SHP77 (cell line): Measurements from ENCODE around the gene NRXN2.
"Not testable (repeated sequence)": the region's sequence is repeated elsewhere in the genome, so short reads cannot be mapped to it uniquely, and the experiment has no call there.

ENCODE experiments used
- DNase-seq, 2 experiments: peaks; one replicate each; lab custom pipeline; 2025; lab: John Stamatoyannopoulos, UW

The NRXN2 gene

GRCh38 chr11:64721359-64721699 lies 1.7 kb downstream of the NRXN2 start:
- DNase-seq = no peak

- no peak for DNase-seq
These were observed 2.2 kb downstream of the NRXN2 start for GRCh38 chr11:64720640-64721358.

- DNase-seq = no peak
These were observed 2.8 kb downstream of the NRXN2 start for GRCh38 chr11:64720167-64720566.

- no peak for DNase-seq
These were observed 3.6 kb downstream of the NRXN2 start for GRCh38 chr11:64719406-64719805.

GRCh38 chr11:64718780-64719124 lies 4.2 kb downstream of the NRXN2 start:
- no peak for DNase-seq

- no peak for DNase-seq
These were observed 4.8 kb downstream of the NRXN2 start for GRCh38 chr11:64718084-64718779.

- no peak for DNase-seq
These were observed 5.8 kb downstream of the NRXN2 start for GRCh38 chr11:64717268-64717578.

- no peak for DNase-seq
These were observed 6.3 kb downstream of the NRXN2 start for GRCh38 chr11:64716473-64717267.

GRCh38 chr11:64715756-64716472 lies 7.1 kb downstream of the NRXN2 start:
- DNase-seq = no peak

GRCh38 chr11:64715110-64715509 lies 7.9 kb downstream of the NRXN2 start:
- DNase-seq = no peak

- DNase-seq = no peak
These were observed 8.3 kb downstream of the NRXN2 start for GRCh38 chr11:64714666-64715065.

GRCh38 chr11:64713781-64714363 lies 9.1 kb downstream of the NRXN2 start:
- no peak for DNase-seq

GRCh38 chr11:64713016-64713707 lies 9.8 kb downstream of the NRXN2 start:
- DNase-seq = no peak

- DNase-seq = no peak
These were observed 10.5 kb downstream of the NRXN2 start for GRCh38 chr11:64712430-64713015.

GRCh38 chr11:64711956-64712362 lies 11.0 kb downstream of the NRXN2 start:
- no peak for DNase-seq

- DNase-seq = no peak
These were observed 11.7 kb downstream of the NRXN2 start for GRCh38 chr11:64711138-64711955.

- no peak for DNase-seq
These were observed 12.4 kb downstream of the NRXN2 start for GRCh38 chr11:64710418-64711137.

- DNase-seq = no peak
These were observed 17.5 kb downstream of the NRXN2 start for GRCh38 chr11:64705501-64705900.

- no peak for DNase-seq
These were observed 19.9 kb downstream of the NRXN2 start for GRCh38 chr11:64703048-64703447.

- DNase-seq = not testable (repeated sequence)
These were observed 21.0 kb downstream of the NRXN2 start for GRCh38 chr11:64701956-64702355.
